ENCODE measurements around the gene SH3BP5. TPM values are rescaled to one million over a fixed set of nuclear protein-coding genes. Genes with fewer than 3 reads are reported as not detected.

The SH3BP5 gene
- total RNA-seq, 1 donor from 2014 or later: 41.1 TPM

DNA sequence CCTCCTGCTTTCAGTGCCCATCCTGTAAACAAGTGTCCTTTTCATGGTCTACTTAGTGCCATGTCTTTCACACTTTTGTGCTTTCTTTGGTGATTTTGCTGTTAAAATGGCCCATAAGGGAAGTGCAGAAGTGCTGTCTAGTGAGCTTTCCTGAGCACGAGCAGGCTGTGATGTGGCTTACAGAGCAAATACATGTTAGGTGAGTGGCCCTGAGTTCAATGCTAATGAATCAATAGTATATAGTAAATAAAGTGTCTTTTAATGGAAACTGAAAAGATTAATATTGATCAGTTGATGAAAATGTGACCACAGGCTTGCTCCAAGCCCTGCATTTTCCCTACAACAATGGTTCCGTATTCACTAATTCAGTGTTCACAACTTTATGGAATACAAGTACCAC, 5.7 kb downstream of the SH3BP5 start:
- H3K27ac Mint-ChIP-seq (ENCODE audit: unreplicated experiment): peak overlapping the region; percentile 67
- H3K4me1 Mint-ChIP-seq (ENCODE audit: unreplicated experiment): peaks cover 78% of the 10 kb centered on the region
- H3K4me3 Mint-ChIP-seq (ENCODE audit: unreplicated experiment): no peak overlapping the region

DNA sequence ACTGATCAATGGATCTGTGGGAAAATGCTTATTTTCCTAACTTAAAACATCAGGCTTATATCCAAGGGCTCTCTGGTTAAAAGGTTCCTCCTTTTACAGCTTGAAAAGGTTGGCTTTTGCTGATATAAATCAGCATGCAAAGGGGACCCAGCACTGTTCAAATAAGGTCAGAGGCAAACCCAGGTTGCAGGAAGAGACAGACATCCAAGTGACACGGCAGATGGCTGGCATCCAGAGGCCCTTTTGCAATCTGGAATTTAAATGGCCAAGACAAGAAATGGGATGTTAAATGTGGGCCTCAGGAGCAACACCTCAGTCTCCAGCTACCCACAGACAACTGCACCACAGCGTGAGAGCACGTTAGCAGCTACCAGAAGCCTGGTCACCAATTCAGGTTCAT, 6.3 kb downstream of the SH3BP5 start:
- H3K27me3 Mint-ChIP-seq (ENCODE audit: unreplicated experiment): peaks cover 4% of the 10 kb centered on the region
- TF ChIP-seq, protein P1, sequence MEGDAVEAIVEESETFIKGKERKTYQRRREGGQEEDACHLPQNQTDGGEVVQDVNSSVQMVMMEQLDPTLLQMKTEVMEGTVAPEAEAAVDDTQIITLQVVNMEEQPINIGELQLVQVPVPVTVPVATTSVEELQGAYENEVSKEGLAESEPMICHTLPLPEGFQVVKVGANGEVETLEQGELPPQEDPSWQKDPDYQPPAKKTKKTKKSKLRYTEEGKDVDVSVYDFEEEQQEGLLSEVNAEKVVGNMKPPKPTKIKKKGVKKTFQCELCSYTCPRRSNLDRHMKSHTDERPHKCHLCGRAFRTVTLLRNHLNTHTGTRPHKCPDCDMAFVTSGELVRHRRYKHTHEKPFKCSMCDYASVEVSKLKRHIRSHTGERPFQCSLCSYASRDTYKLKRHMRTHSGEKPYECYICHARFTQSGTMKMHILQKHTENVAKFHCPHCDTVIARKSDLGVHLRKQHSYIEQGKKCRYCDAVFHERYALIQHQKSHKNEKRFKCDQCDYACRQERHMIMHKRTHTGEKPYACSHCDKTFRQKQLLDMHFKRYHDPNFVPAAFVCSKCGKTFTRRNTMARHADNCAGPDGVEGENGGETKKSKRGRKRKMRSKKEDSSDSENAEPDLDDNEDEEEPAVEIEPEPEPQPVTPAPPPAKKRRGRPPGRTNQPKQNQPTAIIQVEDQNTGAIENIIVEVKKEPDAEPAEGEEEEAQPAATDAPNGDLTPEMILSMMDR (IDR thresholded peaks at IDR 0.05; ENCODE audit: unreplicated experiment): no peak

More for the DNA sequence above, 5.7 kb downstream of the SH3BP5 start:
- H3K36me3 Mint-ChIP-seq (ENCODE audit: low read depth, unreplicated experiment): peaks cover 19% of the 10 kb centered on the region
- H3K27me3 Mint-ChIP-seq (ENCODE audit: unreplicated experiment): peaks cover 4% of the 10 kb centered on the region
- no peak for DNase-seq (ENCODE audit: low spot score)
- TF ChIP-seq, protein P1 (IDR thresholded peaks at IDR 0.05; ENCODE audit: unreplicated experiment): no peak
- no peaks in the 10 kb centered on the region for H3K9me3 Mint-ChIP-seq (ENCODE audit: unreplicated experiment)

DNA sequence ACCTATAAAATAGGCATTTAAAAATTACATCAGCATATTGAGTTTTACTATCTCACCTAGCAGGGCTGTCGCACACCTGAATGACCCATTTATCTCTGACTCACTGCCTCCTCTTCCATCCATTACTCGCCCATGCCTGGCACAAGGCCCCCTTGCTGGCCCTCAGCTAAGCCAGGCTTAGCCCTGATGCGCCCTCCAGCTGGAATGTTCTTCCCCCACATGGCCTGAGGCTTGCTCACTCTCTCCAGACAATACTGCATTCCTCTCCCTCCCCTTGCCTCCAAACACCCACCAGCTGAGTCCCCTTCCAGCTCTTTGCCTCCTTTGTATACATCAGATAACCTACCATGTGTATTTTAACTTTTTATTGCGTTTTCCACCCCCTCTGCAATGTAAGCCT, 7.2 kb downstream of the SH3BP5 start:
- peaks cover 71% of the 10 kb centered on the region for H3K4me1 Mint-ChIP-seq (ENCODE audit: unreplicated experiment)
- DNase-seq (ENCODE audit: low spot score): no peak
- H3K27me3 Mint-ChIP-seq (ENCODE audit: unreplicated experiment): peaks cover 4% of the 10 kb centered on the region
- no peaks in the 10 kb centered on the region for H3K9me3 Mint-ChIP-seq (ENCODE audit: unreplicated experiment)
- TF ChIP-seq, protein P1 (IDR thresholded peaks at IDR 0.05; ENCODE audit: unreplicated experiment): no peak
- H3K4me3 Mint-ChIP-seq (ENCODE audit: unreplicated experiment): no peak overlapping the region
- peaks cover 19% of the 10 kb centered on the region for H3K36me3 Mint-ChIP-seq (ENCODE audit: low read depth, unreplicated experiment)
- H3K27ac Mint-ChIP-seq (ENCODE audit: unreplicated experiment): peak overlapping the region; percentile 64

More for the DNA sequence above, 6.3 kb downstream of the SH3BP5 start:
- Mint-ChIP-seq H3K9me3 (ENCODE audit: unreplicated experiment) (no peaks in the 10 kb centered on the region), H3K27ac (ENCODE audit: unreplicated experiment) (no peak overlapping the region), H3K4me1 (ENCODE audit: unreplicated experiment) (peaks cover 73% of the 10 kb centered on the region), H3K36me3 (ENCODE audit: low read depth, unreplicated experiment) (peaks cover 19% of the 10 kb centered on the region), H3K4me3 (ENCODE audit: unreplicated experiment) (no peak overlapping the region)
- no peak for DNase-seq (ENCODE audit: low spot score)

DNA sequence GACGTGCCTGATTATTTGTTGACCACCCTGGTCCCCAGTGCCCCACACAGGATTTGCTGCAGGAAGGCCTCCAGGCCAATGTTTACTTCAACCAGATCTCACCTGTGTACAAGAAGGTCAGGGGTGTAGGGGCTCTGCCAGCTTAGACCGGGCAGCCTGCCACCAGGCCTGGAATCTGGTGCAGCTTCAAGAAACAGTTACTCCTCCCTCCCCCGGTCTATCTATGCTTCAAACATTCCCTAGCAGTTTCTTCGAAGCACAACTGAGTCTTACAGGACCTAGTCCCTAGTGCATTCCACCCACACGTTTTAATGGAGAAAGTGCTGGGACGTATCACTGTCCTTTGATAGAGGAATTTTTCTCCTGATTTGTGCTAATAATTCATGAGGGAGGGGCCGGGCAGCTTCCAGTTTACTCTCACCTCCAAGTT, 8.0 kb downstream of the SH3BP5 start:
- no peak for DNase-seq (ENCODE audit: low spot score)
- H3K4me1 Mint-ChIP-seq (ENCODE audit: unreplicated experiment): peaks cover 70% of the 10 kb centered on the region
- peaks cover 19% of the 10 kb centered on the region for H3K36me3 Mint-ChIP-seq (ENCODE audit: low read depth, unreplicated experiment)
- no peaks in the 10 kb centered on the region for H3K9me3 Mint-ChIP-seq (ENCODE audit: unreplicated experiment)
- TF ChIP-seq, protein P1 (IDR thresholded peaks at IDR 0.05; ENCODE audit: unreplicated experiment): no peak
- H3K27me3 Mint-ChIP-seq (ENCODE audit: unreplicated experiment): peaks cover 2% of the 10 kb centered on the region
- H3K4me3 Mint-ChIP-seq (ENCODE audit: unreplicated experiment): peak overlapping the region; percentile 69
- H3K27ac Mint-ChIP-seq (ENCODE audit: unreplicated experiment): no peak overlapping the region

DNA sequence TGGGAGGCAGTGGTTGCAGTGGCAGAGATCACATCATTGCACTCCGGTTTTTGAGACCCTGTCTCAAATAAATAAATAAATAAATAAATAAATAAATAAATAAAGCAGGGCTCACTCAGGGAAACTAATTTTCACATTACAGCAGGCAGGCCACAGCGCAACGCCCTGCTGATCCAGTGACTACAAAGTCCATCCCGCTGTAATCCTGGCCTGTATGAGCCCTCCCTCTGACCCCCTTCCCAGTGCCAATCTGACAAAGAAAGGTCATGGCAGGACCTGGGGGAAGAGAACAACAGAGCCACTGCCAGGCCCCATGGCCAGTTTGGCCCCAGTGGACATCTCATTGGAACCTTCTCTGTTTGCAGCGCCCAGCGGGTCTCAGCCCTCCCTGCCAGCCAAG, 9.3 kb downstream of the SH3BP5 start:
- no peak overlapping the region for H3K27ac Mint-ChIP-seq (ENCODE audit: unreplicated experiment)
- no peaks in the 10 kb centered on the region for H3K27me3 Mint-ChIP-seq (ENCODE audit: unreplicated experiment)
- no peak for DNase-seq (ENCODE audit: low spot score)
- H3K4me3 Mint-ChIP-seq (ENCODE audit: unreplicated experiment): no peak overlapping the region
- no peaks in the 10 kb centered on the region for H3K9me3 Mint-ChIP-seq (ENCODE audit: unreplicated experiment)
- peaks cover 57% of the 10 kb centered on the region for H3K4me1 Mint-ChIP-seq (ENCODE audit: unreplicated experiment)
- TF ChIP-seq, protein P1 (IDR thresholded peaks at IDR 0.05; ENCODE audit: unreplicated experiment): no peak
- peaks cover 14% of the 10 kb centered on the region for H3K36me3 Mint-ChIP-seq (ENCODE audit: low read depth, unreplicated experiment)
